ENCODE results near the gene ATXN10. TPM values are rescaled to one million over a fixed set of nuclear protein-coding genes. Genes with fewer than 3 reads are reported as not detected.

ATXN10 gene
- total RNA-seq, 1 donor from 2014 or later, result 53.2 TPM

DNA sequence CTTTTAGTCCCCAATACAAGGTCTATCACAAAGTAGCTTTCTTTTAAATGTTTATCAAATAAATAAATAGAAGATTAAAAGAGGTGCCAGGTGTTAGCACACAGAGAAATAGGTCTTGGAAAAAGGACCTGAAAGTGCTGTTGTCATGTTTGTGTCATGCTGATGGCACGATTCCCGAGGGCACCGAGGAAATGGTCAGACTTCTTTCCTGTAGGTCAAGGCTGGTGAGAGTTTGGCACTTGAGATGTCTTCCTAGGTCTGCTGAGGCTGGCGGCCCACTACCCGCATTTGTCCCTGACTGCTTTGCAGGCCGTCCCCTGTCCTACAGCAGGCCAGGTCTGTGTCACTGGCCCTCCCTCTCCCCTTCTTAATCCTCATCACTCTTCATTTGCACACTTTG lies 112.1 kb downstream of the ATXN10 start:
- DNase-seq (ENCODE audit: low read depth in 2 of 2), result no peak

DNA sequence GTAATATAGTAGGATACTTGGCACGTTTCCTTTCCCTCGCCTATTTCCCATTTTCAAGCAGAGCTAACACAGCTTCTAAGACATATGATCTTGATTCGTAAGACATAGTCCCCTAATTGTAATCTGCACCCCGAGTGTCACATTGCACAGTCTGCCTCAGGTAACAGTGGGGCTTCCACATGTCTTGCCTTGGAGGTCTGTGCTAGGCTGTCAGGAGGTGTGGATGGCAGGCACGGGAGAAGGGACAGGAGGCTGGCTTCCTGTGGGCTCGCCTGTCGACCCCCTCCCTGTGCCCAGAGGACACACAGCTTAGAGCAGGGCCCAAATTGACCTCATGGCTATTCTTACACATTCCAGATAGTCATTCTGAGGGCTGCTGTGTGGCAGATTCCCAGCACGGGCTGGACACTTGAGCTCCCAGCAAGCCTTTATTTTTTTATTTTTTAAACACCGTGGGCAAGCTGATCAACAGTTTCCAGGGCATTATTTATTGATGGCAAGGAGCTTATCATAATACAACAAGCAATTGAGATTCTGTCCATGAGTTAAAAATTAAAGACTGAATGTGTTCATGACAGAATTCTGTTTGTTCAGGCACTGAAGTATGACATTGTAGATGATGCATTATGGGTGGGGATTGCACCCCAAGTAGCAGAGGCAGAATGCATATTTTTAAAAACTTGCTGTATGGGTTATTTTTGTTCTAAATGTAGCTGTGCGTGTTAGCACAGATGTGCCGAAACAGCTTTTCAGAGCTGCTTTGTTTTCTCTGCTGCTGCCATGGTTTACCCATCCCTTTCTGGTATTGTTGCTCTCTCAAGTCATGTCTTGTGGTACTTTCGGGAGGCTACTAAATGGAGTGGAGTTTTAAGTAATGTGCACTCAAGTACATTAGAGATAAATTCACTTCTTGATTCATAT lies 113.0 kb downstream of the ATXN10 start:
- DNase-seq (ENCODE audit: low read depth in 2 of 2), result no peak

DNA sequence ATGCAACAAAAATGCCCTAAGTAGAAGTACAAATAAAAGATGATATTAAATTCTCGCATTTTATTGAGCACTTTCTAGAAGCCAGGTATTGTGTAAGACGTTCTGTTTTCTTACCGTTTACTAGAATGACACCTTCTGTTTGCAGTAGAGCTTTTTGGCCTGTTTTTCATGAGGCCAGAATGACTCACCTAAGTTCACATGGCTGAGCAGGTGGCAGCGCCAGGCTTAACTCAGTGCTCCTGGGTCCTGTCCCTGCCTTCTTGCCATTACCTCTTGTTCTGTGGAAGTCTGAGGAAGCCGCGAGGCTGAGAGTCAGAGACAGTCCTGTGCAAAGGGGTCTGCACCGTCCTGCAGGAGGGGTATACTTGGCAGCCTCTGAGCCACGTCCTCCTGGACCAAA lies 113.8 kb downstream of the ATXN10 start:
- no peak for DNase-seq (ENCODE audit: low read depth in 2 of 2)

DNA sequence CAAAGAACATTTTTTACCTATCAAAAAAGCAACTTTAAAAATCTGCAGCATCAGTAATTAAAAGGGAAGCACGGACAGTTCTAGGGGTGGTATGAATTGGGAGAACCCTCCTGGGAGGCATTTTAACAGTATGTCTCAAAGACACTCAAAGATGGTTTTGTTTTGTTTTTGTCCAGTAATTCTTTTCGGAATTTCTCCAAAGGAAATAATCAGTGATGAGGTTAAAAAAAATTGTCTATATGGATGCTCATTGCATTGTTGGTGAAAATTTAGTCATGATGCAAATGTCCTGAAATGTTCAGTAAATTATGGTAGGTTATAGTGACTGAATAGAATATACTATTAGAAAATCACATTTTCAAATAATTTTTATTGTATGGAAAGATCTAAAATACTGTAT lies 115.1 kb downstream of the ATXN10 start:
- no peak for DNase-seq (ENCODE audit: low read depth in 2 of 2)

DNA sequence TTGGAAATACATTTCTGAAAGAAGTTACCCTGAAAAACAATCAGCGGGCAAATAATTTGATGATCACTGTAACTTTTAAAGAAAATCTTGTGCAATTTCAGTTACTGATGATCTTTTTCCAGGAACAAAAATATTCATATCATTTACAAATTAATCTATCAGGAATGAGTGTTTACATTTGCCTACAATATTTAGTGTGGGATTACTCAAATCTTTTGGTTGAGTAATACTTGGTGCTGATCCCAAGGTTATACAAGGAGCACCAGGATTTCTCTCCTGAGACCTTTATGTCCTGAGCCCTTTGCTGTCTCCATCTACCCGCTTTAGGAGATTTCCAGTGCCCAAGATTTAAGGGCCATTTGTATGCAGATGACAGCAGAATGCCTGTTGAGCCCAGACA lies 116.1 kb downstream of the ATXN10 start:
- no peak for DNase-seq (ENCODE audit: low read depth in 2 of 2)

DNA sequence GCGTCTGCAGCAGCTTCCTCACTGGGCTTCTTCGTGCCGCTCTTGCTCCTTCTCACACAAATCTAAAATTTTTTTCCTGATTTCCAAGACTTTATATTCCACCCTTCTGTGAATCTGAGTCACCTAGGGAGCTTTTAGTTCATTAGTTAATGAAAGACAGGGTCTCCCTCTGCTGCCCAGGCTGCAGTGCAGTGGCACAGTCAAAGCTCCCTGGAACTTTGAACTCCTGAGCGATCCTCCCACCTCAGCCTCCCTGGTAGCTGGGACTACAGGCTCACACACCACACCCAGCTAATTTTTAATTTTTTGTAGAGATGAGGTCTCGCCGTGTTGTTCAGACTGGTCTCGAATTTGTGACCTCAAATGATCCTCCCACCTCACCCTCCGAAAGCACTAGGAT lies 116.9 kb downstream of the ATXN10 start:
- DNase-seq (ENCODE audit: low read depth in 2 of 2), result no peak

DNA sequence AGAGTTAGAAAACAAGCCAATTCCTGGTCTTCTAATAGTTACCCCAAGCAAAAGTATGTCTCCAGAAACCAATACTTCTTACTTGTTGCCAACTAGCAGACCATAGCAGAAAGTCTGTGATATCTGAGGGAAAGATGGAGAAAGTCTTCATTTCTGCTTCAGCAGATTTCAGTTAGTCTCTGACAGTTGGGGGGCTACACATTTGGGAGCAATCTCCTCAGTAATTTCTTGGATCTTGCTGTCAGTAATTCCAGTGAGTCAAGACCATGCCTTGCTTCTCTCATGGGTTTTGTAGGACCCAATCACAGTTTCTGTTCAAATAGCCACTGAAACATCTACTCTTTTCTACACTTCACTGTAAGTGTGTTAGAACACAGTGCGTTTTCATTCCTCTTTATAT lies 118.8 kb downstream of the ATXN10 start:
- no peak for DNase-seq (ENCODE audit: low read depth in 2 of 2)

DNA sequence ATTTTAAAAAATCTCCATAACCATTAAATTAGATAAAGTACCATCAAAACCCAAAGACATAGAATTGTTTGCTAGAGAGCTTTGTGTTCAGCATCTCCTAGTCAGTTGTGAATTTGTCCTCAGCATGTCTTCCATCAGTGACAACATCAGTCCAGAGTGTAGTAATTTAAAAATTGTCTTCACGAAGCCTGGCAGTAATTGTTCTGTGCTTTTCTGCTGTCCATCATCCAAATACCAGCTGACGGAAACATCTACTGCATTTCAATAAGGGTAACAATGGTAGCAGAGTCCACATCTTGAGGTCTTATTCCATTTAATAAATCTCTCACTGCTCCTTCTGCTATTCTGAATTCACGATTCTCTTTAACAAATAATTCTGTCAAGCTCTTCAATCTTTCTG lies 121.5 kb downstream of the ATXN10 start:
- DNase-seq (ENCODE audit: low read depth in 2 of 2), result no peak

DNA sequence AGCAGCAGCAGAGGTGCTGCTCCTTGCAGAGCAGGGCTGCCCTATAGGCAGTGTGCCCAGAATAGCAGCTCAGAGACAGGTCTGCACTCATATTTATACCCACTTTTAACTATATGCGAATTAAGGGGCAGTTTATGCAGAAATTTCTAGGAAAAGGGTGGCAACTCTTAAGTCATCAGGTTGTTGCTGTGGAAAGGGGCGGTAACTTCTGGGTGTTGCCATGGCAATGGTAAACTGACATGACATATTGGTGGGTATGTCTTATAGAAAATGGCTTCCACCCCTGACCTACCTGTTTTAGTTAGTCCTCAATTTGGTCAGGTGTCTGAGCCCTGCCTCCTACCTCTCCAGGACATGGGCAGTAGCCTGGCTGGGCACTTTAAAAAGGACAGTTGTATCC lies 122.3 kb downstream of the ATXN10 start:
- DNase-seq (ENCODE audit: low read depth in 2 of 2), result no peak

DNA sequence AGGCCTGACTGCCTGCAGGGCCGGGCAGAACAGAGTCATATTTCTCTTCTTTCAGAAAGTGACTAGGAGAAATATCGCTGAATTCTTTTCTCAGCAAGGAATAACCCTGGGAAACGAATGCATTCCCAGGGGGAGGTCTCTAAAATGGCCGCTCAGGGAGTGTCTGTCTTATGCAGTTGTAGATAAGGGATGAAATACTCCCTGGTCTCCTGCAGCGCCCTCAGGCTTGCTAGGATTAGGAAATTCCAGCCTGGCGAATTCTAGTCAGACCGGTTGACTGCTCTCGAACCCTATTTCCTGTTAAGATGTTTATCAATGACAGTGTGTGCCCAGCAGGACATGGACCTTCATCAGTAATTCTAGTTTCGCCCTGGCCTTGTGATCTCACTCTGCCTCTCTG lies 124.4 kb downstream of the ATXN10 start:
- DNase-seq (ENCODE audit: low read depth in 2 of 2), result peak in 1 of 2 donors; percentile 10

DNA sequence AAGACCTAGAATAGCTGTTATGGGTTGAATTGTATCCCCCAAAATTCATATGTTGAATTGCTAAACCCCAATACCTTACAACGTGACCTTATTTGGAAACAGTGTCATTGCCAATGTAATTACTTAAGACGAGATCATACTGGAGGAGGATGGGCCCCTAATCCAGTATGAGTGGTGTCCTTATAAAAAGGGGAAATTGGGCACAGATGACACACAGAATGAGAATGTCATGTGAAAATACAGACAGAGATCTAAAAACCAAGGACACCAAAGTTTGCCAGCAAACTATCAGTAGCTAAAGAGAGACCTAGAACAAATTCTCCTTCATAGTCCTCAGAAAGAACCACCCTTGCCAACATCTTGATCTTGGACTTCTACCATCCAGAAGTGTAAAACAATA lies 127.7 kb downstream of the ATXN10 start:
- no peak for DNase-seq (ENCODE audit: low read depth in 2 of 2)

DNA sequence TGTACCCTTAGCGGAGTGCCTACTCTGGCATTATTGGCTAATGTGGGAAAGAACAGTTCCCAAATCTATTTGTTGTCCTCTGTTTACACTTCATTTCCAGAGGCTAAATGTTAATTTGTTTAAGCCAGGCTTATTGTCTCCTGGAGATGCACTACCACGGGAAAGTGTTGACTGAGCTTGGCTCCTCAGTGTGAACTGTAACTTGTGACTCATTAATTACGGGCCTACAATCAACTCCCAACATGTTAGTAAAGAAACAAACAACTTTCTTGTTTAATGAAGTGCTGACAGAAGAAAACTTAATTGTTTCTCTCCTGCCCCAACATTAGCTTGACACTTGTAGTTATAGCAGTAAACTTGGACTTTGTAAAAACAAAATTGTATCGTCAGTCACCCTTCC lies 130.4 kb downstream of the ATXN10 start:
- DNase-seq (ENCODE audit: low read depth in 2 of 2), result no peak

DNA sequence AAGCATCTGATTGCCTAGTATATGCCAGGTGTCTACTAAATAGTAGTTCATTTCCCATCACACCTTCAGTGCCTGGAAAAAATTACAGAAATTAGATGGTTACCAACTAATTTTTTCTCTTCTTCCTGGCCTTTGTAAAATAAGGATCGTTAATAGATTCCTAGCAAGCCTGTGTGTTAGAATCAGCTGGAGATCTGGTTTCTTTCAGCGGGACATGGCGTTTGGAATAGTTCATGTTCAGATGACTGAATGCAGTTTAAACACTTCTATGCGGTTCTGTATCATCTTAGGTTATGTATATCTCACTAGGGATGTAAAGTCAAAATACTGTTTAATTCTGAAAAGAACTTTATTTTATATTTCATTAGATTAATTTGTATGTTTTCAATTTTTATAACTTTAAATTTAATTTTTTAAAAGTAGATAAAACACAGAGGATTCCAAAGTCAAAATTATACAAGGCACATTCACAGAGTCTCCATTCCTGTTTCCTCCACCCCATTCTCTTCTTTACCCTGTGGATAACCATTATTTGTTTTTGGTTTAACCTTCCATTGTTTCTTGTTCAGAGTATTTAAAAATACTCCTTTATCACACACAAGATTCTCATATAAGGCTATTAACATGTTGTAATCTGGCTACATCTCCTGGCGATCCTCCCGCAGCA lies 132.8 kb downstream of the ATXN10 start:
- DNase-seq (ENCODE audit: low read depth in 2 of 2), result no peak

DNA sequence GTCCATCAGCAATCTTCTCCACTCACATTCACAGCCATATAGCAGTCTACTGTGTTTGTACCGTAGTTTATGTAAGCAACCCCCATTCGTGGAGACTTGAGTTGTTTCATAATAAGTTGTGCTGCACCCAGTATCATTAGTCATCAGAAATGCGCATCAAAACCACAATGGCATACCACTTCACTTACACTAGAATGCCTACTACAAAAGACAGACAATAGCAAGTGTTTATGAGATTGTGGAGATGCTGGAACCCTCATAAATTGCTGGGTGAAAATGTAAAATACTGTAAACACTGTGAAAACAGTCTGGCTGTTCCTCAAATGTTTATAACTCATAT lies 133.3 kb downstream of the ATXN10 start:
- DNase-seq (ENCODE audit: low read depth in 2 of 2), result peak in 1 of 2 donors; percentile 92

DNA sequence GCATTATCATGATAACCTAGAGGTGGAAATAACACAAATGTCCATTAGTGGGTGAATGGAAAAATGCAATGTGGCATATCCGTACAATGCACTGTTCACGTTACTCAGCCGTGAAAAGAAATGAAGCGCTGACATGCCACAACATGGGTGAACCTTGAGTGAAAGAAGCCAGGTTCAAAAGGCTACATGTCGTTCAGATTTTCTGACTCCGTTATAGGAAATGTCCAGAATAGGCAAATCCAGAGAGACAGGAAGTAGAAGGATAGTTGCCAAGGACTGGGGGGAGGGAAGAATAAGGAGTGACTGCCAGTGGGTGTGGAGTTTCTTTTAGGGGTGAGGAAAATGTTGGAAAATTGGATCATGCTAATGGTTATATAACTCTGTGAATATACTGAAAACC lies 133.8 kb downstream of the ATXN10 start:
- DNase-seq (ENCODE audit: low read depth in 2 of 2), result peak; percentile 14 to 35

DNA sequence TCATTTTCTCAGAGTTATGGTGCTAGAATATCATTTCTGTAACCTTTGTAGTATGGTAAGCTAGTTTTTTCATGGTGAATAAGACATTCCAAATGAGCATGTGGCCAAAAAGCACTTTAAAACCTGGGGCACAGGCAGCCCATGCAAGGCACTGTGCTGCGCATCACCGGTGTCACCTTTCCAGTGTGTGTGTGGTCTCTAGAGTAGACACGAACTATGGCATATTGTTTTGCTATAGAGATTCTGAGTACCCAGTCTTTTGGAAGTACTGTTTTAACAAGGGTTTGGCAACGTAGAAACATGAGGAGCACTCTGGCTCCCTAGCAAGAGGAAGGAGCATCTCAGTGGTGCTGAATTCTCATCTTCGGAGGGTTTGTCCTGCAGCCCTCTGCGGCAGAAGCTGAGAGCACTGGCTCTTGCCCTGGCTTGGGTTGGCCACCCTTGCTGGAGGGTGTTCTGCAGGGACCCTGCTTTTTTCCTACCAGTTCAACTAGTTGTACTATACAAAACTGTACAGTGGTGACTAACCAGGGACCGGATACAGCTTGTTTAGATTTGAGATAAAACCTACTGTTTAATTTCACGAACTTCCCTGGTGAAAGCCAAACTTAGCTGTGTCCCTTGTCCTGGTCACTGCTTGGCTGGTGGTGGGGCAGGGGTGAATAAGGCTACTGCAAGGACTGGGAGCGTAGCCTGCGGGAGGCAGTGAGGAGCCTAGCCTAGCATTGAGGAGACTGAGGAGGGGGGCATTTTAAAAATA lies 135.7 kb downstream of the ATXN10 start:
- peak in 1 of 2 donors; percentile 63 for DNase-seq (ENCODE audit: low read depth in 2 of 2)

DNA sequence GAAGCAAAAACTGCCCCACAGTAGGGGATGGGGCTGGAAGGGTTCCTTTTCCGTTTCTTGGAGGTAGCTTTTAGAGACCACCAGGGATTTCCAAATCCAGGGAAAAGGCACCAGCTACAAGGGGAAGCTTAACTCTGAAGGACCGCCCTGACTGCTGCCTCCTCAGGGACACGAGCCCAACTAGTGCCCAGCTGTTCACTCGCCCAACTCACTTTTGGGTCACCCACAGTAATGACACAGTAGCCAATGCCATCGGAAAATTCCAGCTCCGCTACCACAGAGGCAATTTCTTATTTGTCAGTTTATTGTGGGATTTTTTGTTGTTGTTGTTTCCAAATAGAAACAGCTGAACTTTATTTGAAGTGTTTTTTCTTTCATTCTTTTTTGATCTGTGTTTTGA lies 141.3 kb downstream of the ATXN10 start:
- DNase-seq (ENCODE audit: low read depth in 2 of 2), result no peak

DNA sequence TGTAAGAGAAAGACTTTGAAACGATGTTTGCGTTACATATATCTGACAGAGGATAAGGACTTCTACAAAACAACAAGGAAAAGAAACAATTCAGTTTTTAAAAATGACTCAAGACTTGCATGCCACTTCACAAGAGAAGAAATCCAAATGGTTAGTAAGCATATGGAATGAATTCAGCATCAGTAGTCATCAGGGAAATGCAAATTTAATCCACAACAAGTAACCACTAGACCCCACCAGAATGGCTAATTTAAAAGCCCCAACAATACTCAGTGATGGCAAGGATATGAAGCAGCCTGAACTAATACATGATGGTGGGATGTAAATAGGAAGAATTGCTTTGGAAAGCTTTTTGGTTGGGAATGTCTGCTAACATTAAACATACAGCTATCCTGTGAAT lies 142.6 kb downstream of the ATXN10 start:
- no peak for DNase-seq (ENCODE audit: low read depth in 2 of 2)

DNA sequence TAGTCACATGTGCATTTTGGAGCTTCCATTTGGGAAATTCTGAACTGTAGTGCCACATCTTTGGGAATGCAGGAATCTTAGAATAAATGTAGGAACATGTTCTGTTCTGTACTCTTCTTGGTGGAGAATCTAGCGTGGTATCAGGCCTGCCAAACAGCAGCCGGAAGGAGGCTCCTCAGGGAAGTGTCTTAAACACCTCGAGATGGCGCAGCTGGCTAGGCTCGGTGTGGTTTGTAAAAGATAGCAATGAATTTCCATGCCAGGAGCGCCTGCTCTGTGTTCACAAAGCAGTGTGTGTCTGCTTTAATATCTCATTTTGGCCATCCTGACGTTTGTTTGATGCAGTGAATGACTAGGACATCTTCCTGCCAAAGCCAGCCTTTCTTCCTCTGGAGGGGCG lies 145.1 kb downstream of the ATXN10 start:
- DNase-seq (ENCODE audit: low read depth in 2 of 2), result no peak

DNA sequence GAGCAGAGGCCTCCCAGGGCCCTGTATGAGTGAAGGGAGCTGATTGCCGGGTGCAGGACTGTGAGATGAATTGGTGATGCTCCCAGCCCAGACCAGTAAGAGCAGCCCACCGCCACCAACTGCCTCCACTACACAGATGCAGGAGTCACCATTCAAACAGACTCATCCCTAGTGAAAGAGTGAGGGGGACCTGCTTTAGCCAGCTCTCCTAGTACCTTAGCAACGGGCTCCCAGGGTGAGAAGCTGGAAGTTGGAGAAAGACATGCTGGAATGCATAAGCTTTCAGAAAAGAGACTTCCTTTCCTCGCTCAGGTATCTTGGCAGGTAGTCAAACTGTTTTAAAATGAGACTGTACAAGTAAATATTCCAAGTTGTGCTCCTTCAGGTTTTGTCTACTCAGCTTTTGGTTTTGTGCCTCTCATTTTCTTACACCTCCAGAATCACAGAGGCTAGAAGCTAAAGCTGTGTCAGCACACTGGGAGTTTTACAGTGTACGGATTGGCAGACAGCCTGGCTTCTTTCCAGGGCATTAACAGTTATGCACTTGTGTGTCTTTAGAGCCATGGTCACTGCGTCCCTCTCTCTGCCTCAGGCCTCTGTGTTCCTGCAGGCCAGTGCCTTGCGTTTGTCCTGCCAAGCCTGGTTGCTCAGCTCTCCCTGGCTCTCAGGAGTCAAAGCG lies 146.2 kb downstream of the ATXN10 start:
- peak in 1 of 2 donors; percentile 49 for DNase-seq (ENCODE audit: low read depth in 2 of 2)

DNA sequence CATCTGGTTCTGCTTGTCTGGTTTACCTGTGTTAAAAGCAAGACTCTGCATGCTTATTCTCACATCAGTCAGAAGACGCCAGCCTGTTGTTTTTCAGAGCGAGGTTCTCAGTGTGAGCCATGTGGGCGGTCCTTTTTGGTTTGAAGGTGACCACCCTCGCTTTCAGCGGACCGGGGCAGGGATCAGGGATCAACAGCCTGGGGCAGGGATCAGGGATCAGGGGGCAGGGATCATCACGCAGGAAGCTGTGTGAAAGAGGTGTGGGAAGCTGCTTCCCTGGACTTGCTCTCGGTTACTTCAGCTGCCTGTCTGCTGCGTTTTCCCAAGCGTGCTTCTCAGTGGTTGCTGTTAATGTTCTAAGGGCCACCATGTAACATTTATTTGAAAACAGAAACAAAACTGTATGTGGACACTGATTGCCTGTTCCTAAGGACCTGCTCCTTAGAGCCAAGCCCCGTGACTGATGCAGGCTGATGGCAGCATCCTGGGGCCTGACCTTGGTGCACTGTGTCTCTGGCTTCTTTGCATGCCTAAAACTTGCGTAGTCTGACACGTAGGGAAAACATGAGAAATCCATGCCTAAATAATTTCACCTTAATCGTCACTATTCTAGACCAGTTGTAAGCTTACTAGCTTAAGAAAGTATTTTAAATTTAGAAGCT lies 146.9 kb downstream of the ATXN10 start:
- no peak for DNase-seq (ENCODE audit: low read depth in 2 of 2)
